ENCODE data around the gene HOXA9. TPM values are rescaled to one million over a fixed set of nuclear protein-coding genes. Genes with fewer than 3 reads are reported as not detected.

Gene HOXA9
- polyA plus RNA-seq, 1 donor (not counting 4 experiments of a cell fraction or from before 2014, with no cell fraction given), result 28.1 TPM

- Histone ChIP-seq H3K9me1 (ENCODE audit: control insufficient read depth, extremely low read depth, insufficient read depth, low read length) (no peaks in the 10 kb centered on the region), H3K36me3 (ENCODE audit: control insufficient read depth in 2 of 2, extremely low read depth in 1 of 2, insufficient read depth in 2 of 2, low read length in 2 of 2) (no peaks in the 10 kb centered on the region), H3K4me3 (ENCODE audit: control insufficient read depth in 2 of 3, extremely low read depth in 1 of 3, insufficient read depth in 2 of 3, low read depth in 1 of 3, low read length in 3 of 3) (no peak overlapping the region), H3K9ac (ENCODE audit: control insufficient read depth, extremely low read depth, insufficient read depth, low read length) (no peak overlapping the region), H3K27me3 (ENCODE audit: control insufficient read depth, extremely low read depth, insufficient read depth, low read length) (peaks cover 46% of the 10 kb centered on the region), H3K27ac (ENCODE audit: control insufficient read depth, insufficient read depth, low read length) (no peak overlapping the region), H2AFZ (ENCODE audit: control insufficient read depth, low read length) (no peak overlapping the region), H3K4me1 (ENCODE audit: control insufficient read depth, extremely low read depth, insufficient read depth, low read length) (peaks cover 13% of the 10 kb centered on the region), H3K79me2 (ENCODE audit: control insufficient read depth, insufficient read depth, low read length) (no peaks in the 10 kb centered on the region), H3K4me2 (ENCODE audit: control insufficient read depth, extremely low read depth, insufficient read depth, low read depth, low read length) (no peak overlapping the region), H4K20me1 (ENCODE audit: control insufficient read depth, extremely low read depth, insufficient read depth, low read length) (no peaks in the 10 kb centered on the region), H3K9me3 (ENCODE audit: control insufficient read depth, low read depth, low read length) (no peaks in the 10 kb centered on the region)
- dilution Hi-C loops (cut with MboI; ENCODE audit: extremely low pct_ligation_motif_present, low sequenced_read_pairs), result no loop called here
- FAIRE-seq, result no peak
- TF ChIP-seq EZH2 (IDR thresholded peaks at IDR 0.05; ENCODE audit: low read length) (no peak), CTCF (optimal IDR thresholded peaks at IDR 0.05 in 1 of 3, IDR thresholded peaks at IDR 0.05 in 1 of 3, conservative IDR thresholded peaks at IDR 0.05 in 1 of 3; ENCODE audit: extremely low read depth in 1 of 3, insufficient read depth in 2 of 3, low read length in 3 of 3) (no peak)
- no peak for DNase-seq (ENCODE audit: low read depth, low spot score)
Measured at GRCh38 chr7:27181795-27182275, 16.5 kb upstream of the HOXA9 start.

- Histone ChIP-seq H3K9ac (ENCODE audit: control insufficient read depth, extremely low read depth, insufficient read depth, low read length) (no peak overlapping the region), H3K79me2 (ENCODE audit: control insufficient read depth, insufficient read depth, low read length) (no peaks in the 10 kb centered on the region), H3K4me3 (ENCODE audit: control insufficient read depth in 2 of 3, extremely low read depth in 1 of 3, insufficient read depth in 2 of 3, low read depth in 1 of 3, low read length in 3 of 3) (no peak overlapping the region), H3K4me2 (ENCODE audit: control insufficient read depth, extremely low read depth, insufficient read depth, low read depth, low read length) (no peak overlapping the region), H4K20me1 (ENCODE audit: control insufficient read depth, extremely low read depth, insufficient read depth, low read length) (no peaks in the 10 kb centered on the region), H3K9me1 (ENCODE audit: control insufficient read depth, extremely low read depth, insufficient read depth, low read length) (no peaks in the 10 kb centered on the region), H3K4me1 (ENCODE audit: control insufficient read depth, extremely low read depth, insufficient read depth, low read length) (peaks cover 13% of the 10 kb centered on the region), H3K27me3 (ENCODE audit: control insufficient read depth, extremely low read depth, insufficient read depth, low read length) (peaks cover 37% of the 10 kb centered on the region), H2AFZ (ENCODE audit: control insufficient read depth, low read length) (no peak overlapping the region), H3K27ac (ENCODE audit: control insufficient read depth, insufficient read depth, low read length) (no peak overlapping the region), H3K9me3 (ENCODE audit: control insufficient read depth, low read depth, low read length) (no peaks in the 10 kb centered on the region), H3K36me3 (ENCODE audit: control insufficient read depth in 2 of 2, extremely low read depth in 1 of 2, insufficient read depth in 2 of 2, low read length in 2 of 2) (no peaks in the 10 kb centered on the region)
- dilution Hi-C loops (cut with MboI; ENCODE audit: extremely low pct_ligation_motif_present, low sequenced_read_pairs), result no loop called here
- DNase-seq (ENCODE audit: low read depth, low spot score), result no peak
- TF ChIP-seq CTCF (optimal IDR thresholded peaks at IDR 0.05 in 1 of 3, IDR thresholded peaks at IDR 0.05 in 1 of 3, conservative IDR thresholded peaks at IDR 0.05 in 1 of 3; ENCODE audit: extremely low read depth in 1 of 3, insufficient read depth in 2 of 3, low read length in 3 of 3) (no peak), EZH2 (IDR thresholded peaks at IDR 0.05; ENCODE audit: low read length) (no peak)
- no peak for FAIRE-seq
Measured at GRCh38 chr7:27180431-27181420, 15.4 kb upstream of the HOXA9 start.

Data from keratinocyte (primary cell).